HAP-1 (cell line): ENCODE data around the gene ALOX12.
"Not testable (repeated sequence)": the region's sequence is repeated elsewhere in the genome, so short reads cannot be mapped to it uniquely, and the experiment has no call there.

Experiments
- DNase-seq, 2 experiments: peaks; one replicate each; pipeline ENCODE4 v3.0.0-alpha.2; 2016 to 2020; ENCODE audit warnings: low spot score in 2 of 2
- H3K27me3 ChIP-seq: fragments of 250-450 bp; sonication (Bioruptor Pico); 2 replicates; pipeline ENCODE4 v1.5.1; 2020; ENCODE audit warnings: low read depth, mild to moderate bottlenecking, moderate library complexity
- H3K36me3 ChIP-seq: fragments of 250-450 bp; sonication (Bioruptor Pico); replicated peaks from 2 replicates; pipeline ENCODE4 v1.5.1; 2020; ENCODE audit warnings: mild to moderate bottlenecking
- H3K4me1 ChIP-seq: fragments of 250-450 bp; sonication (Bioruptor Pico); 2 replicates; pipeline ENCODE4 v1.5.1; 2020; ENCODE audit warnings: mild to moderate bottlenecking
- H3K4me3 ChIP-seq: fragments of 250-450 bp; sonication (Bioruptor Pico); 2 replicates; pipeline ENCODE4 v1.5.1; 2020; ENCODE audit warnings: mild to moderate bottlenecking, moderate library complexity
- H3K9me3 ChIP-seq: fragments of 250-450 bp; sonication (Bioruptor Pico); 2 replicates; pipeline ENCODE4 v1.5.1; 2020; ENCODE audit warnings: mild to moderate bottlenecking, moderate library complexity
- in situ Hi-C: fragments of 300-500 bp; cut with MboI; formaldehyde crosslinking; loops from 3 replicates; pipeline ENCODE4 v1.14.3; 2020; ENCODE audit warnings: low sequenced_read_pairs, inconsistent platforms, mixed read lengths

The ALOX12 gene

GRCh38 chr17:7050583-7050982 is 54.7 kb downstream of the ALOX12 start:
- not testable (repeated sequence) for H3K27me3 ChIP-seq, H3K4me1 ChIP-seq, H3K36me3 ChIP-seq, H3K9me3 ChIP-seq, H3K4me3 ChIP-seq, DNase-seq
- in situ Hi-C loops, result loop anchor here (5.0 kb wide), 1 partner anchor 82 kb away; no protein-coding TSS in a partner anchor

- Histone ChIP-seq H3K36me3 (no peaks in the 10 kb centered on the region), H3K9me3 (no peaks in the 10 kb centered on the region), H3K27me3 (no peaks in the 10 kb centered on the region), H3K4me1 (no peaks in the 10 kb centered on the region), H3K4me3 (no peak overlapping the region)
- DNase-seq, result no peak
- in situ Hi-C loops, result no loop called here
Observed at GRCh38 chr17:7056386-7056785, 60.5 kb downstream of the ALOX12 start.

- no peak for DNase-seq
- H3K27me3 ChIP-seq, result no peaks in the 10 kb centered on the region
- no peaks in the 10 kb centered on the region for H3K36me3 ChIP-seq
- H3K4me1 ChIP-seq, result peaks cover 3% of the 10 kb centered on the region; the same call in 1 of the 2 replicates
- in situ Hi-C loops, result no loop called here
- H3K9me3 ChIP-seq, result no peaks in the 10 kb centered on the region
- no peak overlapping the region for H3K4me3 ChIP-seq
Observed at GRCh38 chr17:7058831-7059447, 63.1 kb downstream of the ALOX12 start.
